Thyroid gland (tissue), 4 donors: ENCODE results near the gene AFF2. TPM values are rescaled to one million over a fixed set of nuclear protein-coding genes. Genes with fewer than 3 reads are reported as not detected.

ENCODE experiments used
- DNase-seq, 2 donors: peaks; one replicate each; pipeline ENCODE4 v3.0.0-alpha.2; 2019
- H3K27ac ChIP-seq, 3 donors: fragments of 200-600 bp; sonication (generic); 1 replicate in 2 of 3; 2 replicates in 1 of 3; pipeline ENCODE4 v1.5.1; 2016 to 2019; ENCODE audit warnings: mild to moderate bottlenecking in 1 of 3, moderate library complexity in 1 of 3
- H3K27me3 ChIP-seq: fragments of 200-600 bp; sonication (generic); one replicate; pipeline ENCODE4 v1.5.1; 2019
- H3K36me3 ChIP-seq, 2 donors: fragments of 200-600 bp; sonication (generic); one replicate each; pipeline ENCODE4 v1.5.1; 2016 to 2019
- H3K4me1 ChIP-seq, 2 donors: fragments of 200-600 bp; sonication (generic); one replicate each; pipeline ENCODE4 v1.5.1; 2017 to 2019
- H3K4me3 ChIP-seq, 3 donors: fragments of 200-600 bp; sonication (generic); replicated peaks in 1 of 3; 1 replicate in 2 of 3; 2 replicates in 1 of 3; pipeline ENCODE4 v1.5.1; 2016; ENCODE audit warnings: mild to moderate bottlenecking in 1 of 3
- H3K9me3 ChIP-seq: fragments of 200-600 bp; sonication (generic); one replicate; pipeline ENCODE4 v1.5.1; 2017
- POLR2A ChIP-seq, 2 donors: fragments of 450-650 bp; IDR thresholded peaks; one replicate each; pipeline ENCODE4 v1.6.1; 2017; ENCODE audit warnings: antibody characterized with exemption in 2 of 2, mild to moderate bottlenecking in 2 of 2, moderate library complexity in 1 of 2
- WGBS, 2 donors: methylation state at CpG; one replicate each; pipeline ENCODE4 v1.1.5; 2017; 5-methylcytosine and 5-hydroxymethylcytosine counted together
- intact Hi-C: fragments of 100-400 bp; cut with DNase I; formaldehyde crosslinking; loops from one replicate; pipeline ENCODE4 v1.15.1; 2023
- total RNA-seq, 4 donors: library from RNA; depleted of rRNA; stranded (reverse); fragments of >200 nt; gene quantifications; one replicate each; pipeline ENCODE4 v1.2.3, GENCODE V29; 2016
- TF ChIP-seq, protein P1 (sequence below), 6 experiments: fragments of 200-600 bp in 3 of 6; fragments of 450-650 bp in 3 of 6; sonication (generic) in 3 of 6; IDR thresholded peaks; one replicate each; pipeline ENCODE4 v1.5.1; 2016 to 2019; ENCODE audit warnings: antibody characterized with exemption in 6 of 6, mild to moderate bottlenecking in 2 of 6, inconsistent platforms in 1 of 6, moderate library complexity in 1 of 6

Gene AFF2
- total RNA-seq, 4 donors from 2014 or later = 3.7 to 6.5 (median 4.4) TPM

DNA sequence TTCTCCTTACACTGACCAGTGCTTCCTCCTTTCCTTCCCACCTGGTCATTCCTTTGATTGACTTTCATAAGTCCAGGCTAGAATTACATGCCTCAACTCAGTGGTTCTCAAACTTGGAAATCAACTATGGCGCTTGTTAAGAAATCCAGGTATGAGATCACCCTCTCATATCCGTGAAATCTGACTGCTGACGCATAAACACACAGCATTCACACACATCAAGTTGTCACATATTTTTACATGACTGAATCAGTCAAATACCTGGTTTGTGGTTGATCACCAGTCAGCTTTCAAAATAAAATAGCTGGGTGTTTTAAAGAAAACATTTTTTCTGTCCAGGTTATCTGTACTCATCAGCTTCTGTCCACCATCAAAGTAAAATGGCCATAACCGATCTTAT lies 433.5 kb downstream of the AFF2 start:
- no peak overlapping the region for H3K4me3 ChIP-seq
- no peaks in the 10 kb centered on the region for H3K27me3 ChIP-seq
- H3K27ac ChIP-seq = no peak overlapping the region
- TF ChIP-seq, protein P1, sequence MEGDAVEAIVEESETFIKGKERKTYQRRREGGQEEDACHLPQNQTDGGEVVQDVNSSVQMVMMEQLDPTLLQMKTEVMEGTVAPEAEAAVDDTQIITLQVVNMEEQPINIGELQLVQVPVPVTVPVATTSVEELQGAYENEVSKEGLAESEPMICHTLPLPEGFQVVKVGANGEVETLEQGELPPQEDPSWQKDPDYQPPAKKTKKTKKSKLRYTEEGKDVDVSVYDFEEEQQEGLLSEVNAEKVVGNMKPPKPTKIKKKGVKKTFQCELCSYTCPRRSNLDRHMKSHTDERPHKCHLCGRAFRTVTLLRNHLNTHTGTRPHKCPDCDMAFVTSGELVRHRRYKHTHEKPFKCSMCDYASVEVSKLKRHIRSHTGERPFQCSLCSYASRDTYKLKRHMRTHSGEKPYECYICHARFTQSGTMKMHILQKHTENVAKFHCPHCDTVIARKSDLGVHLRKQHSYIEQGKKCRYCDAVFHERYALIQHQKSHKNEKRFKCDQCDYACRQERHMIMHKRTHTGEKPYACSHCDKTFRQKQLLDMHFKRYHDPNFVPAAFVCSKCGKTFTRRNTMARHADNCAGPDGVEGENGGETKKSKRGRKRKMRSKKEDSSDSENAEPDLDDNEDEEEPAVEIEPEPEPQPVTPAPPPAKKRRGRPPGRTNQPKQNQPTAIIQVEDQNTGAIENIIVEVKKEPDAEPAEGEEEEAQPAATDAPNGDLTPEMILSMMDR (IDR thresholded peaks at IDR 0.05) = no peak
- no peak for TF ChIP-seq POLR2A (IDR thresholded peaks at IDR 0.05)
- 89 to 98% methylated on average over 4 of the region's 4 CpGs for WGBS, 2 donors
- no peak for DNase-seq
- no peaks in the 10 kb centered on the region for H3K4me1 ChIP-seq
- H3K9me3 ChIP-seq = no peaks in the 10 kb centered on the region
- H3K36me3 ChIP-seq = no peaks in the 10 kb centered on the region
- intact Hi-C loops = no loop called here

DNA sequence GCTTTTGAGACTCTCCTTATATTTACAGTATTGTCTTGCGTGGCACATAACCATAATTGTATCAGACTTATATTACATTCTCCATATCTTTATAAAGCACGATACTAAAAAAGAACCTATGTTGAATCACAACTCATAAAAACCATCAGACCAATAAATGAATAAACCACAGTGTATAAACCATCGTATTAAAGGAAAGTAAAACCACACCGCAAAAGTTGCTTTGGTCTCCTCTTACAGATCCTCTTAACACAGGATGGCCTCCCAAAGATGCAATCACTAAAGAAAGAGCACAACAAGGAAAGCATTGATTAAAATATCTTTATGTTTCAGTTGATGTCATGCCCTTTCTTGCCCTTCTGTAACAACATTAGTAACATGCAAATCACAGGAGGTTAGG lies 437.9 kb downstream of the AFF2 start:
- Histone ChIP-seq H3K4me3 (no peak overlapping the region), H3K27me3 (no peaks in the 10 kb centered on the region), H3K9me3 (no peaks in the 10 kb centered on the region), H3K27ac (no peak overlapping the region), H3K4me1 (no peaks in the 10 kb centered on the region), H3K36me3 (no peaks in the 10 kb centered on the region)
- TF ChIP-seq POLR2A (IDR thresholded peaks at IDR 0.05) = no peak
- TF ChIP-seq, protein P1 (IDR thresholded peaks at IDR 0.05) = no peak
- DNase-seq = no peak
- WGBS, 2 donors = 93 to 94% methylated on average over 4 of the region's 4 CpGs
- intact Hi-C loops = no loop called here

DNA sequence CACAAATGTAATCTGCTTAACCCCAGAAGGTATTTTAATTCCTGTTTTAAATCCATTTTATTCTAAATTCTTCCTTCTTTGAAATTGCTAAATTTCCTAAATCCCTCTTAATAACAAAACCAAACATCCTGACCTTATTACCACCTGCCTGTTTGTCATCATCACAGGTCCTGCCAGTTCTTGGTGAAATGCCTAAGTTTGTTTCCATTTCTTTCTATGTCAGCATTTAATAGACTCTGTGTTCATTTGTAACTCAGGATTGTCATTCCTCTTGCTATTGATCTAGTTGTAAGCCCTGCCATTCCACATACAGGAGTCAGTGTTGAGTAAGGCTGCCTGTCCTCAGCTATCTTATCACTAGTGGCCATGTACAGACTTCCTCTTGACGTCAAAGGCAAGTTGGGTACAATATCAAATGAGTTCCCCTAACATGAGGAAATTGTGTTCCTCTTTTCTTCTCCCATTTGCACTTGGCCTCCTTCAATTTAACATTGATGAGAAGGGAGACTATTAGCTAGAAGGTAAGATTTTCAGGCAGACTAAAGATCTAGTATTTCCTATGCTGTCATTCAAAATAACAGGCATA lies 440.1 kb downstream of the AFF2 start:
- 67 to 70% methylated on average over 1 of the region's 1 CpG for WGBS, 2 donors
- H3K27me3 ChIP-seq = no peaks in the 10 kb centered on the region

DNA sequence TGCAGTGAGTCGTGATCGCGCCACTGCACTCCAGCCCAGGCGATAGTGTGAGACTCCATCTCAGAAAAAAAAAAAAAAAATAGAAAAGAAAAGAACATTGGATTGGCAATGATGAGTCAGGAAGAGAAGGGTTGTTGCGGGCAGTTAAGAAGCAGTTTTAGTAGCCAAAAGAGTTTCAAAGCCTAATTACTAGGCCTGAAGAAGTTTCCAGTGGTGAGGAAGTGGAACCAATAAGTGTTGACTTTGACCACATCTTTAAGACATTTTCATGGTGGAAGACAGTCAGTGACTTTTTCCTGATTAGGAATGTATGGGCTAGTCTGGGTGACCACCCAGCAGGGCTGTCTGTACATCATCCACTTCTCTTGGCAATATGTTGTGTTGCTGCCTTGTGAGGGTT lies 442.3 kb downstream of the AFF2 start:
- Histone ChIP-seq H3K27me3 (no peaks in the 10 kb centered on the region), H3K9me3 (no peaks in the 10 kb centered on the region), H3K36me3 (no peaks in the 10 kb centered on the region), H3K4me3 (no peak overlapping the region), H3K27ac (no peak overlapping the region), H3K4me1 (no peaks in the 10 kb centered on the region)
- 76 to 78% methylated on average over 5 of the region's 5 CpGs for WGBS, 2 donors
- no peak for TF ChIP-seq POLR2A (IDR thresholded peaks at IDR 0.05)
- TF ChIP-seq, protein P1 (IDR thresholded peaks at IDR 0.05) = no peak
- intact Hi-C loops = no loop called here
- no peak for DNase-seq

More for the DNA sequence above, 440.1 kb downstream of the AFF2 start:
- H3K27ac ChIP-seq = no peak overlapping the region
- TF ChIP-seq, protein P1 (IDR thresholded peaks at IDR 0.05) = no peak
- TF ChIP-seq POLR2A (IDR thresholded peaks at IDR 0.05) = no peak
- intact Hi-C loops = no loop called here
- H3K4me1 ChIP-seq = no peaks in the 10 kb centered on the region
- H3K4me3 ChIP-seq = no peak overlapping the region
- no peaks in the 10 kb centered on the region for H3K9me3 ChIP-seq
- no peak for DNase-seq
- no peaks in the 10 kb centered on the region for H3K36me3 ChIP-seq

DNA sequence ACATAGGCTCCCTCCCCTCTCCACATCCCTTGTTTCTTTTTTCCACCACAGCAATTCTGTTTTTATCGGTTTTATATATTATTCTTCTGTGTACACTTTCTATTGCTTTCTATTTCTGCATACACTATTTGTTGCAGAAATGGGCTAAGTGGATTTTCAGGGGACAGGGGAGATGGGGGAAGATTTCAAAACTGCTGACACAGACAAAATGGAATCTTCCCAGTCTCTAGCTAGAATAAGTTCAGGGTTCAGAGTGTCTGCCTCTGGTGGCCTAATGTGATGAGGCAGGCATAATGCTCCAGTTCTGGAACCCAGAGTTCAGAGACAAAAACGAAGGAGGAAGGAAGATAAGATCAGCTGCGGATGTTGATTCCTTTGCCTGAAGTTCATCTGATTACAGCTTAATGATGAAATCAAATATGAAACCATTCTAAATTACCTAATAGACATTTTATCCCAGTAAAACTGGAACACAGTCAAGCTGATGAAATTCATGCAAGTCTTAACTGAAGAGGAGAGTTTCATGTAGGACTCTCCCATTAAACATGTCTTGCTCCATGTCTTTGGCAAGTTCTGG lies 447.1 kb downstream of the AFF2 start:
- Histone ChIP-seq H3K27me3 (no peaks in the 10 kb centered on the region), H3K9me3 (no peaks in the 10 kb centered on the region), H3K4me1 (no peaks in the 10 kb centered on the region), H3K36me3 (no peaks in the 10 kb centered on the region), H3K4me3 (no peak overlapping the region), H3K27ac (no peak overlapping the region)
- 78 to 85% methylated on average over 3 of the region's 3 CpGs for WGBS, 2 donors
- intact Hi-C loops = no loop called here
- DNase-seq = no peak
- TF ChIP-seq, protein P1 (IDR thresholded peaks at IDR 0.05) = no peak
- no peak for TF ChIP-seq POLR2A (IDR thresholded peaks at IDR 0.05)
